ENCODE results near the gene PILRA. TPM values are rescaled to one million over a fixed set of nuclear protein-coding genes. Genes with fewer than 3 reads are reported as not detected.
"Not testable (repeated sequence)": the region's sequence is repeated elsewhere in the genome, so short reads cannot be mapped to it uniquely, and the experiment has no call there.

PILRA gene
- polyA plus RNA-seq, 1 donor (not counting 4 experiments of a cell fraction or from before 2014, with no cell fraction given) = 0.33 TPM

DNA sequence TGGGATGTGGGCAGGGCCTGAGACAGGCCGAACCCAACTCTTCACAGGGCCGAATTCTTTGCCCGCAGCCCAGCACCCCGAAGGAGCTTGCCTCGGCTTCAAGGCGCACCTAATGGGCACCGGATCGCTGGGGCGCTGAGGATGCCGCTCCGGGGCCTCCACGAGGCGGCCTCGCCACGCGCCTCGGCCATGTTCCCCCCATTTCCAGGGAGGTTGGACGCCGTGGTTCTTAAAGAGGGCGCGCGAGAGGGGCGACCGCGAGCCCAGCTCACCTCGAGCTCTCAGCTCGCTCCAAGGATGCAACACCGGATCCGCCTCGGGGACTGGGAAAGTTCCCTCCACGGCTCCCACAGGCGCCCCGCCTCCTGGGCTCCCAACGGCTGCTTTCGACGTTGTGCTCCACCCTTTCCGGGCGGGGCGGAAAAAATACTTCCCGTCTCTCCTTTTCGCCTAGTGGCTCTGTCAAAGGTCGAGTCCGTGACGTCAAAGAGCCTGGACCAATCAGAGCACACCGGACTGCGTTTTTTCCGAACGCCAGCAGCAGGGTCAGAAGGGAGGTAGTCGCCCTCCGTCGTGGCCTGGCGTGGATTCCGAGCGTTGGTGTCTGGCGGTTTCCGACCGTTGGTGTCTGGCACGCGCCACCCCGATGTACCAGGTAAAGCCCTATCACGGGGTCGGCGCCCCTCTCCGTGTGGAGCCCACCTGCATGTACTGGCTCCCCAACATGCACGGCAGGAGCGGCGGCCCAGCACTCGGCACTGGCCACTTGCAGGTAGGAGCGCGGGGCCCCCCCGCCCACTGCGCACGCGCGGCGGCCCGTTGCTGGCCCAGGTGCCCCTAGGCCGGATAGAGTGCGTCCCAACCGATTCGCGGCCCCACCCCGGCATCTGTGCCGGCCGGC lies 37.5 kb upstream of the PILRA start:
- Histone ChIP-seq H3K4me3 (ENCODE audit: control insufficient read depth in 2 of 3, extremely low read depth in 1 of 3, insufficient read depth in 2 of 3, low read depth in 1 of 3, low read length in 3 of 3) (peak overlapping the region; percentile 59 to 73 (median 62)), H3K79me2 (ENCODE audit: control insufficient read depth, insufficient read depth, low read length) (peaks cover 13% of the 10 kb centered on the region), H3K27ac (ENCODE audit: control insufficient read depth, insufficient read depth, low read length) (peak overlapping the region; percentile 76), H3K4me2 (ENCODE audit: control insufficient read depth, extremely low read depth, insufficient read depth, low read depth, low read length) (peak overlapping the region; percentile 27), H3K4me1 (ENCODE audit: control insufficient read depth, extremely low read depth, insufficient read depth, low read length) (peaks cover 11% of the 10 kb centered on the region), H2AFZ (ENCODE audit: control insufficient read depth, low read length) (peak overlapping the region; percentile 88), H3K9ac (ENCODE audit: control insufficient read depth, extremely low read depth, insufficient read depth, low read length) (peak overlapping the region; percentile 81)
- H3K9me3 ChIP-seq (ENCODE audit: control insufficient read depth, low read depth, low read length); H4K20me1 ChIP-seq (ENCODE audit: control insufficient read depth, extremely low read depth, insufficient read depth, low read length); H3K27me3 ChIP-seq (ENCODE audit: control insufficient read depth, extremely low read depth, insufficient read depth, low read length); H3K36me3 ChIP-seq (ENCODE audit: control insufficient read depth in 2 of 2, extremely low read depth in 1 of 2, insufficient read depth in 2 of 2, low read length in 2 of 2); dilution Hi-C loops (cut with MboI; ENCODE audit: extremely low pct_ligation_motif_present, low sequenced_read_pairs); H3K9me1 ChIP-seq (ENCODE audit: control insufficient read depth, extremely low read depth, insufficient read depth, low read length); FAIRE-seq: not testable (repeated sequence)
- DNase-seq (ENCODE audit: low read depth, low spot score) = peak; percentile 81

GRCh38 chr7:100338083-100338696 lies 35.1 kb upstream of the PILRA start:
- H3K27me3 ChIP-seq (ENCODE audit: control insufficient read depth, extremely low read depth, insufficient read depth, low read length); FAIRE-seq; dilution Hi-C loops (cut with MboI; ENCODE audit: extremely low pct_ligation_motif_present, low sequenced_read_pairs); H3K4me3 ChIP-seq (ENCODE audit: control insufficient read depth in 2 of 3, extremely low read depth in 1 of 3, insufficient read depth in 2 of 3, low read depth in 1 of 3, low read length in 3 of 3); H3K9me3 ChIP-seq (ENCODE audit: control insufficient read depth, low read depth, low read length); H3K9me1 ChIP-seq (ENCODE audit: control insufficient read depth, extremely low read depth, insufficient read depth, low read length); H2AFZ ChIP-seq (ENCODE audit: control insufficient read depth, low read length); DNase-seq (ENCODE audit: low read depth, low spot score): not testable (repeated sequence)
- Histone ChIP-seq H3K36me3 (ENCODE audit: control insufficient read depth in 2 of 2, extremely low read depth in 1 of 2, insufficient read depth in 2 of 2, low read length in 2 of 2) (peaks cover 2 to 12% of the 10 kb centered on the region in 2 experiments), H3K79me2 (ENCODE audit: control insufficient read depth, insufficient read depth, low read length) (peaks cover 32% of the 10 kb centered on the region), H3K27ac (ENCODE audit: control insufficient read depth, insufficient read depth, low read length) (peak overlapping the region; percentile 51), H3K4me2 (ENCODE audit: control insufficient read depth, extremely low read depth, insufficient read depth, low read depth, low read length) (peak overlapping the region; percentile 46), H3K9ac (ENCODE audit: control insufficient read depth, extremely low read depth, insufficient read depth, low read length) (peak overlapping the region; percentile 36), H3K4me1 (ENCODE audit: control insufficient read depth, extremely low read depth, insufficient read depth, low read length) (peaks cover 22% of the 10 kb centered on the region), H4K20me1 (ENCODE audit: control insufficient read depth, extremely low read depth, insufficient read depth, low read length) (peaks cover 11% of the 10 kb centered on the region)

DNA sequence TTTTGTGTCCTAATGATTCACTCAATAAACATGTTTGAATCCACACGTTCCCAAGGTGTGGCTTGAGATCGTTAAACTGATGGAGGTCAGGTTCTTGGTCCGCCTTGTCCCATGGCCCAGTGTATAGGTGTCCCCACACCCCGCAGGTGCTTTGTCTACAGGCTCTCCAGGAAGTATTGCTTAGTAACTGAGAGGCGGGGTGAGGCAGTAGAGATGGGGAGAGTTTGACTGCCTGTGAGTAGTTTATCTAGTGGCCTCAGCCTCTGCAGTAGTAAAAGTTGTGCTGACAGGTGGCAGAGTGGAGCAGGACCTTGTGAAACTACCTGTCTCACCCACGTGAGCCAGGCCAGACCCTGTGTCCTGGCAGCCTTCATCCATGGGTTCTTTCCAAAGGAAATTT lies 32.0 kb upstream of the PILRA start:
- H3K9me1 ChIP-seq (ENCODE audit: control insufficient read depth, extremely low read depth, insufficient read depth, low read length); H3K4me3 ChIP-seq (ENCODE audit: control insufficient read depth in 2 of 3, extremely low read depth in 1 of 3, insufficient read depth in 2 of 3, low read depth in 1 of 3, low read length in 3 of 3); H2AFZ ChIP-seq (ENCODE audit: control insufficient read depth, low read length); H3K4me2 ChIP-seq (ENCODE audit: control insufficient read depth, extremely low read depth, insufficient read depth, low read depth, low read length); H3K9ac ChIP-seq (ENCODE audit: control insufficient read depth, extremely low read depth, insufficient read depth, low read length); dilution Hi-C loops (cut with MboI; ENCODE audit: extremely low pct_ligation_motif_present, low sequenced_read_pairs); H3K27me3 ChIP-seq (ENCODE audit: control insufficient read depth, extremely low read depth, insufficient read depth, low read length); DNase-seq (ENCODE audit: low read depth, low spot score); FAIRE-seq; H3K9me3 ChIP-seq (ENCODE audit: control insufficient read depth, low read depth, low read length): not testable (repeated sequence)
- H3K79me2 ChIP-seq (ENCODE audit: control insufficient read depth, insufficient read depth, low read length) = peaks cover 29% of the 10 kb centered on the region
- peaks cover 4 to 12% of the 10 kb centered on the region in 2 experiments for H3K36me3 ChIP-seq (ENCODE audit: control insufficient read depth in 2 of 2, extremely low read depth in 1 of 2, insufficient read depth in 2 of 2, low read length in 2 of 2)
- peak overlapping the region; percentile 14 for H3K27ac ChIP-seq (ENCODE audit: control insufficient read depth, insufficient read depth, low read length)
- H4K20me1 ChIP-seq (ENCODE audit: control insufficient read depth, extremely low read depth, insufficient read depth, low read length) = peaks cover 11% of the 10 kb centered on the region
- peaks cover 29% of the 10 kb centered on the region for H3K4me1 ChIP-seq (ENCODE audit: control insufficient read depth, extremely low read depth, insufficient read depth, low read length)

Measured in keratinocyte (primary cell).